Measurements from ENCODE around the gene FAM171A1.

The FAM171A1 gene

GRCh38 chr10:15231426-15231825, 139.7 kb downstream of the FAM171A1 start:
- Histone ChIP-seq H3K36me3 (ENCODE audit: insufficient read depth, low read length) (no peaks in the 10 kb centered on the region), H3K9ac (ENCODE audit: low read depth, low read length) (no peak overlapping the region), H3K27me3 (ENCODE audit: control insufficient read depth, insufficient read depth, low read length) (no peaks in the 10 kb centered on the region), H3K9me3 (replicated peaks; ENCODE audit: low read length) (no peaks in the 10 kb centered on the region), H3K4me2 (ENCODE audit: low read length) (no peak overlapping the region), H3K4me3 (ENCODE audit: low read length) (no peak overlapping the region), H3K4me1 (ENCODE audit: control insufficient read depth, insufficient read depth, low read length) (peaks cover 4% of the 10 kb centered on the region)

- Histone ChIP-seq H3K36me3 (ENCODE audit: insufficient read depth, low read length) (no peaks in the 10 kb centered on the region), H3K4me3 (ENCODE audit: low read length) (no peak overlapping the region), H3K9ac (ENCODE audit: low read depth, low read length) (no peak overlapping the region), H3K27me3 (ENCODE audit: control insufficient read depth, insufficient read depth, low read length) (no peaks in the 10 kb centered on the region), H3K4me2 (ENCODE audit: low read length) (no peak overlapping the region), H3K4me1 (ENCODE audit: control insufficient read depth, insufficient read depth, low read length) (peaks cover 4% of the 10 kb centered on the region), H3K9me3 (replicated peaks; ENCODE audit: low read length) (no peaks in the 10 kb centered on the region)
Observed at GRCh38 chr10:15230257-15230656, 140.8 kb downstream of the FAM171A1 start.

GRCh38 chr10:15229268-15229667, 141.8 kb downstream of the FAM171A1 start:
- H3K9ac ChIP-seq (ENCODE audit: low read depth, low read length) = no peak overlapping the region
- H3K4me3 ChIP-seq (ENCODE audit: low read length) = no peak overlapping the region

GRCh38 chr10:15228426-15228825, 142.7 kb downstream of the FAM171A1 start:
- H3K9me3 ChIP-seq (replicated peaks; ENCODE audit: low read length) = no peaks in the 10 kb centered on the region
- H3K27me3 ChIP-seq (ENCODE audit: control insufficient read depth, insufficient read depth, low read length) = no peaks in the 10 kb centered on the region
- no peak overlapping the region for H3K9ac ChIP-seq (ENCODE audit: low read depth, low read length)
- H3K36me3 ChIP-seq (ENCODE audit: insufficient read depth, low read length) = no peaks in the 10 kb centered on the region
- no peak overlapping the region for H3K4me2 ChIP-seq (ENCODE audit: low read length)
- H3K4me3 ChIP-seq (ENCODE audit: low read length) = no peak overlapping the region
- H3K4me1 ChIP-seq (ENCODE audit: control insufficient read depth, insufficient read depth, low read length) = peaks cover 5% of the 10 kb centered on the region

More at GRCh38 chr10:15229268-15229667, 141.8 kb downstream of the FAM171A1 start:
- H3K9me3 ChIP-seq (replicated peaks; ENCODE audit: low read length) = no peaks in the 10 kb centered on the region
- H3K27me3 ChIP-seq (ENCODE audit: control insufficient read depth, insufficient read depth, low read length) = no peaks in the 10 kb centered on the region
- H3K4me1 ChIP-seq (ENCODE audit: control insufficient read depth, insufficient read depth, low read length) = peaks cover 4% of the 10 kb centered on the region
- H3K4me2 ChIP-seq (ENCODE audit: low read length) = no peak overlapping the region
- H3K36me3 ChIP-seq (ENCODE audit: insufficient read depth, low read length) = no peaks in the 10 kb centered on the region

- H3K4me1 ChIP-seq (ENCODE audit: control insufficient read depth, insufficient read depth, low read length) = peaks cover 8% of the 10 kb centered on the region
- H3K9me3 ChIP-seq (replicated peaks; ENCODE audit: low read length) = no peaks in the 10 kb centered on the region
- H3K4me3 ChIP-seq (ENCODE audit: low read length) = no peak overlapping the region
- no peak overlapping the region for H3K9ac ChIP-seq (ENCODE audit: low read depth, low read length)
- no peaks in the 10 kb centered on the region for H3K27me3 ChIP-seq (ENCODE audit: control insufficient read depth, insufficient read depth, low read length)
- H3K4me2 ChIP-seq (ENCODE audit: low read length) = no peak overlapping the region
- H3K36me3 ChIP-seq (ENCODE audit: insufficient read depth, low read length) = no peaks in the 10 kb centered on the region
Observed at GRCh38 chr10:15227611-15228372, 143.3 kb downstream of the FAM171A1 start.

GRCh38 chr10:15225511-15225910, 145.6 kb downstream of the FAM171A1 start:
- Histone ChIP-seq H3K9ac (ENCODE audit: low read depth, low read length) (no peak overlapping the region), H3K4me3 (ENCODE audit: low read length) (no peak overlapping the region), H3K36me3 (ENCODE audit: insufficient read depth, low read length) (no peaks in the 10 kb centered on the region), H3K4me1 (ENCODE audit: control insufficient read depth, insufficient read depth, low read length) (peaks cover 8% of the 10 kb centered on the region), H3K4me2 (ENCODE audit: low read length) (no peak overlapping the region), H3K9me3 (replicated peaks; ENCODE audit: low read length) (no peaks in the 10 kb centered on the region), H3K27me3 (ENCODE audit: control insufficient read depth, insufficient read depth, low read length) (no peaks in the 10 kb centered on the region)

- H3K9me3 ChIP-seq (replicated peaks; ENCODE audit: low read length) = no peaks in the 10 kb centered on the region
Observed at GRCh38 chr10:15224948-15225347, 146.1 kb downstream of the FAM171A1 start.

GRCh38 chr10:15223174-15223573, 147.9 kb downstream of the FAM171A1 start:
- Histone ChIP-seq H3K9me3 (replicated peaks; ENCODE audit: low read length) (no peaks in the 10 kb centered on the region), H3K9ac (ENCODE audit: low read depth, low read length) (no peak overlapping the region), H3K36me3 (ENCODE audit: insufficient read depth, low read length) (no peaks in the 10 kb centered on the region), H3K4me1 (ENCODE audit: control insufficient read depth, insufficient read depth, low read length) (peaks cover 15% of the 10 kb centered on the region), H3K4me2 (ENCODE audit: low read length) (no peak overlapping the region), H3K4me3 (ENCODE audit: low read length) (no peak overlapping the region), H3K27me3 (ENCODE audit: control insufficient read depth, insufficient read depth, low read length) (no peaks in the 10 kb centered on the region)

More at GRCh38 chr10:15224948-15225347, 146.1 kb downstream of the FAM171A1 start:
- H3K36me3 ChIP-seq (ENCODE audit: insufficient read depth, low read length) = no peaks in the 10 kb centered on the region
- no peak overlapping the region for H3K4me2 ChIP-seq (ENCODE audit: low read length)
- H3K9ac ChIP-seq (ENCODE audit: low read depth, low read length) = no peak overlapping the region
- H3K27me3 ChIP-seq (ENCODE audit: control insufficient read depth, insufficient read depth, low read length) = no peaks in the 10 kb centered on the region
- H3K4me3 ChIP-seq (ENCODE audit: low read length) = no peak overlapping the region
- peaks cover 8% of the 10 kb centered on the region for H3K4me1 ChIP-seq (ENCODE audit: control insufficient read depth, insufficient read depth, low read length)

GRCh38 chr10:15222511-15222910, 148.6 kb downstream of the FAM171A1 start:
- Histone ChIP-seq H3K9ac (ENCODE audit: low read depth, low read length) (no peak overlapping the region), H3K4me1 (ENCODE audit: control insufficient read depth, insufficient read depth, low read length) (peaks cover 14% of the 10 kb centered on the region), H3K4me2 (ENCODE audit: low read length) (no peak overlapping the region), H3K4me3 (ENCODE audit: low read length) (no peak overlapping the region), H3K9me3 (replicated peaks; ENCODE audit: low read length) (no peaks in the 10 kb centered on the region), H3K27me3 (ENCODE audit: control insufficient read depth, insufficient read depth, low read length) (no peaks in the 10 kb centered on the region), H3K36me3 (ENCODE audit: insufficient read depth, low read length) (no peaks in the 10 kb centered on the region)

GRCh38 chr10:15220445-15220844, 150.6 kb downstream of the FAM171A1 start:
- Histone ChIP-seq H3K4me2 (ENCODE audit: low read length) (no peak overlapping the region), H3K4me3 (ENCODE audit: low read length) (no peak overlapping the region), H3K9me3 (replicated peaks; ENCODE audit: low read length) (no peaks in the 10 kb centered on the region), H3K36me3 (ENCODE audit: insufficient read depth, low read length) (no peaks in the 10 kb centered on the region), H3K9ac (ENCODE audit: low read depth, low read length) (no peak overlapping the region), H3K27me3 (ENCODE audit: control insufficient read depth, insufficient read depth, low read length) (no peaks in the 10 kb centered on the region), H3K4me1 (ENCODE audit: control insufficient read depth, insufficient read depth, low read length) (peaks cover 11% of the 10 kb centered on the region)

GRCh38 chr10:15216700-15217099, 154.4 kb downstream of the FAM171A1 start:
- H3K9ac ChIP-seq (ENCODE audit: low read depth, low read length) = no peak overlapping the region
- H3K4me3 ChIP-seq (ENCODE audit: low read length) = no peak overlapping the region
- no peak overlapping the region for H3K4me2 ChIP-seq (ENCODE audit: low read length)
- peaks cover 12% of the 10 kb centered on the region for H3K4me1 ChIP-seq (ENCODE audit: control insufficient read depth, insufficient read depth, low read length)
- H3K9me3 ChIP-seq (replicated peaks; ENCODE audit: low read length) = no peaks in the 10 kb centered on the region
- peaks cover 13% of the 10 kb centered on the region for H3K36me3 ChIP-seq (ENCODE audit: insufficient read depth, low read length)
- H3K27me3 ChIP-seq (ENCODE audit: control insufficient read depth, insufficient read depth, low read length) = no peaks in the 10 kb centered on the region

GRCh38 chr10:15214237-15214636, 156.9 kb downstream of the FAM171A1 start:
- no peak overlapping the region for H3K4me2 ChIP-seq (ENCODE audit: low read length)
- H3K36me3 ChIP-seq (ENCODE audit: insufficient read depth, low read length) = peaks cover 13% of the 10 kb centered on the region
- no peak overlapping the region for H3K9ac ChIP-seq (ENCODE audit: low read depth, low read length)
- H3K4me3 ChIP-seq (ENCODE audit: low read length) = no peak overlapping the region
- H3K4me1 ChIP-seq (ENCODE audit: control insufficient read depth, insufficient read depth, low read length) = peaks cover 25% of the 10 kb centered on the region
- no peaks in the 10 kb centered on the region for H3K9me3 ChIP-seq (replicated peaks; ENCODE audit: low read length)
- no peaks in the 10 kb centered on the region for H3K27me3 ChIP-seq (ENCODE audit: control insufficient read depth, insufficient read depth, low read length)

Measured in skeletal muscle satellite cell (primary cell).